ENCODE data around the gene RAD51B. TPM values are rescaled to one million over a fixed set of nuclear protein-coding genes. Genes with fewer than 3 reads are reported as not detected.

Gene RAD51B
- total and polyA plus RNA-seq, 9 of the 15 experiments (the other 6 are each of a cell fraction or from before 2014, with no cell fraction given), result 8.5 to 17.3 (median 11.3) TPM

- TF ChIP-seq ZKSCAN3 (CRISPR knock-in tag; IDR thresholded peaks at IDR 0.05) (no peak), PRDM10 (IDR thresholded peaks at IDR 0.05; ENCODE audit: partially characterized antibody) (peak; percentile 20), ZNF224 (CRISPR knock-in tag; IDR thresholded peaks at IDR 0.05) (no peak), ZNF384 (IDR thresholded peaks at IDR 0.05; ENCODE audit: low read depth, low read length) (no peak), GTF2F1 (IDR thresholded peaks at IDR 0.05; ENCODE audit: low read depth, low read length) (no peak), ZBTB49 (CRISPR knock-in tag; IDR thresholded peaks at IDR 0.05; ENCODE audit: borderline replicate concordance) (no peak), HDAC6 (IDR thresholded peaks at IDR 0.05; ENCODE audit: low read depth, low read length) (no peak), MAFK (IDR thresholded peaks at IDR 0.05; ENCODE audit: low read length) (peak; percentile 60), BHLHE40 (IDR thresholded peaks at IDR 0.05; ENCODE audit: low read length) (peak; percentile 61; the same call in 1 of the 2 replicates), ZNF41 (CRISPR knock-in tag; conservative IDR thresholded peaks at IDR 0.05) (no peak), ATF4 (CRISPR knock-in tag; IDR thresholded peaks at IDR 0.05) (peak; percentile 33; the same call in 1 of the 2 replicates), TARDBP (IDR thresholded peaks at IDR 0.05) (no peak), MIER1 (IDR thresholded peaks at IDR 0.05; ENCODE audit: low read depth) (no peak), CHD4 (IDR thresholded peaks at IDR 0.05; ENCODE audit: insufficient read depth, insufficient replicate concordance, low read depth, low read length, poor library complexity, severe bottlenecking) (no peak), ZNF740 (CRISPR knock-in tag; IDR thresholded peaks at IDR 0.05) (no peak), ZNF740 (tag; IDR thresholded peaks at IDR 0.05) (no peak), PCBP2 (IDR thresholded peaks at IDR 0.05; ENCODE audit: low read depth, low read length, poor library complexity, severe bottlenecking) (no peak), ILK (tag; IDR thresholded peaks at IDR 0.05; ENCODE audit: borderline replicate concordance, low read depth) (no peak), HDAC1 (IDR thresholded peaks at IDR 0.05) (peak in 1 of 2 experiments; percentile 72; a peak in 2 of 4 replicates), ARHGAP35 (IDR thresholded peaks at IDR 0.05; ENCODE audit: partially characterized antibody) (no peak), ARID2 (IDR thresholded peaks at IDR 0.05) (no peak)
These were observed 800.4 kb downstream of the RAD51B start (continued) for GRCh38 chr14:68619790-68620574.

Data from K562 (cell line).